ENCODE results near the gene GCLC.

The GCLC gene

GRCh38 chr6:53517021-53517420 is 27.9 kb downstream of the GCLC start:
- Histone ChIP-seq H3F3A (ENCODE audit: insufficient read depth) (no peaks in the 10 kb centered on the region), H3K79me2 (ENCODE audit: insufficient read depth, low read length) (no peaks in the 10 kb centered on the region), H2AFZ (ENCODE audit: low read depth, low read length, severe bottlenecking) (no peak overlapping the region), H3K4me2 (ENCODE audit: low read depth, low read length, poor library complexity, severe bottlenecking) (no peak overlapping the region), H3K9ac (ENCODE audit: low read length) (no peak overlapping the region), H3K9me2 (replicated peaks; ENCODE audit: insufficient read depth, low read length) (no peaks in the 10 kb centered on the region), H3K27me3 (ENCODE audit: low read length) (no peaks in the 10 kb centered on the region), H3K36me3 (ENCODE audit: low read length) (no peaks in the 10 kb centered on the region; the same call in 1 of the 2 replicates), H3K4me3 (ENCODE audit: insufficient read depth, low read length, poor library complexity, severe bottlenecking) (no peak overlapping the region), H4K20me1 (ENCODE audit: low read depth, low read length) (no peaks in the 10 kb centered on the region), H3K9me3 (ENCODE audit: insufficient read depth, low read length) (no peaks in the 10 kb centered on the region), H3K27ac (ENCODE audit: low read depth, low read length) (no peak overlapping the region)
- no peak for TF ChIP-seq EZH2phosphoT487 (conservative IDR thresholded peaks at IDR 0.05; ENCODE audit: low read length)
- no peak for TF ChIP-seq CTCF (IDR thresholded peaks at IDR 0.05; ENCODE audit: insufficient read depth, low read length, poor library complexity, severe bottlenecking)

- H3F3A ChIP-seq (ENCODE audit: insufficient read depth), result no peaks in the 10 kb centered on the region
- H3K27ac ChIP-seq (ENCODE audit: low read depth, low read length), result no peak overlapping the region
- no peak overlapping the region for H2AFZ ChIP-seq (ENCODE audit: low read depth, low read length, severe bottlenecking)
- H4K20me1 ChIP-seq (ENCODE audit: low read depth, low read length), result no peaks in the 10 kb centered on the region
- H3K27me3 ChIP-seq (ENCODE audit: low read length), result no peaks in the 10 kb centered on the region
- TF ChIP-seq EZH2phosphoT487 (conservative IDR thresholded peaks at IDR 0.05; ENCODE audit: low read length), result no peak
- no peak for TF ChIP-seq CTCF (IDR thresholded peaks at IDR 0.05; ENCODE audit: insufficient read depth, low read length, poor library complexity, severe bottlenecking)
- H3K9ac ChIP-seq (ENCODE audit: low read length), result no peak overlapping the region
- H3K4me3 ChIP-seq (ENCODE audit: insufficient read depth, low read length, poor library complexity, severe bottlenecking), result no peak overlapping the region
- H3K9me2 ChIP-seq (replicated peaks; ENCODE audit: insufficient read depth, low read length), result no peaks in the 10 kb centered on the region
- no peaks in the 10 kb centered on the region; the same call in 1 of the 2 replicates for H3K36me3 ChIP-seq (ENCODE audit: low read length)
- H3K79me2 ChIP-seq (ENCODE audit: insufficient read depth, low read length), result no peaks in the 10 kb centered on the region
- no peak overlapping the region for H3K4me2 ChIP-seq (ENCODE audit: low read depth, low read length, poor library complexity, severe bottlenecking)
- H3K9me3 ChIP-seq (ENCODE audit: insufficient read depth, low read length), result no peaks in the 10 kb centered on the region
These were observed 30.2 kb downstream of the GCLC start for GRCh38 chr6:53514677-53515076.

DNA sequence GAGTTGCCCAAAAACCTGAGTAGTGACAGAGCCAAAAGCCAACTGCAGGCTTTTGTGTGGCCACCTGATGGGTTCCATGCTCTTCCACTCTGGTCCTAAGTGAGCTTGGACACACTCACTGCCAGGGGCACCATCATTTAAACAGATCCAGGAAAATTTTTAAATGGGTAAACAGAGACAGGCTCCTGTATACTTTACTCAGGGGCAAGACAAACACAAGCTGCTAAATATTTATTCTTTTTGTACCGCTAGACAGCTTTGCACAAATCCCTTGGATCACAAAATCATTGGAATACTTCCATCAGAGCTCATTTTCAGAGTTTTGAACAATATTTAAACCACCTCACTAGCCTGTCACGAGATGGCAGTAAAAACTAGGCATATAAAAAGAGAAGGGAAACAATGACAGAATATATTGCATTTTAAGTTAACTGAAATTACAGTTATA is 31.4 kb downstream of the GCLC start:
- H3K79me2 ChIP-seq (ENCODE audit: insufficient read depth, low read length), result no peaks in the 10 kb centered on the region
- no peaks in the 10 kb centered on the region for H3K9me2 ChIP-seq (replicated peaks; ENCODE audit: insufficient read depth, low read length)
- H3K9me3 ChIP-seq (ENCODE audit: insufficient read depth, low read length), result no peaks in the 10 kb centered on the region
- no peak overlapping the region for H3K4me2 ChIP-seq (ENCODE audit: low read depth, low read length, poor library complexity, severe bottlenecking)
- H3K27ac ChIP-seq (ENCODE audit: low read depth, low read length), result no peak overlapping the region
- H3K36me3 ChIP-seq (ENCODE audit: low read length), result no peaks in the 10 kb centered on the region; the same call in 1 of the 2 replicates
- no peak overlapping the region for H2AFZ ChIP-seq (ENCODE audit: low read depth, low read length, severe bottlenecking)
- H3F3A ChIP-seq (ENCODE audit: insufficient read depth), result no peaks in the 10 kb centered on the region
- H3K4me3 ChIP-seq (ENCODE audit: insufficient read depth, low read length, poor library complexity, severe bottlenecking), result no peak overlapping the region
- H4K20me1 ChIP-seq (ENCODE audit: low read depth, low read length), result no peaks in the 10 kb centered on the region
- H3K9ac ChIP-seq (ENCODE audit: low read length), result no peak overlapping the region
- H3K27me3 ChIP-seq (ENCODE audit: low read length), result no peaks in the 10 kb centered on the region
- no peak for TF ChIP-seq CTCF (IDR thresholded peaks at IDR 0.05; ENCODE audit: insufficient read depth, low read length, poor library complexity, severe bottlenecking)
- TF ChIP-seq EZH2phosphoT487 (conservative IDR thresholded peaks at IDR 0.05; ENCODE audit: low read length), result no peak
